BLaER1 (cell line): ENCODE results near the gene COPS3.

Experiments
- H3K27ac ChIP-seq: shearing (Covaris generic); formaldehyde crosslinking; 2 replicates; pipeline ENCODE4 v1.8.1; 2022
- H3K27me3 ChIP-seq: shearing (Covaris generic); formaldehyde crosslinking; 2 replicates; pipeline ENCODE4 v1.8.1; 2022
- H3K36me3 ChIP-seq: shearing (Covaris generic); formaldehyde crosslinking; 2 replicates; pipeline ENCODE4 v1.8.1; 2022
- H3K4me1 ChIP-seq: shearing (Covaris generic); formaldehyde crosslinking; 2 replicates; pipeline ENCODE4 v1.8.1; 2022
- H3K4me2 ChIP-seq: shearing (Covaris generic); formaldehyde crosslinking; 2 replicates; pipeline ENCODE4 v1.8.1; 2022
- H3K4me3 ChIP-seq: shearing (Covaris generic); formaldehyde crosslinking; 2 replicates; pipeline ENCODE4 v1.8.1; 2022
- H3K9ac ChIP-seq: shearing (Covaris generic); formaldehyde crosslinking; 2 replicates; pipeline ENCODE4 v1.8.1; 2022
- H3K9me3 ChIP-seq: shearing (Covaris generic); formaldehyde crosslinking; 2 replicates; pipeline ENCODE4 v1.8.1; 2022
- H4K20me1 ChIP-seq: shearing (Covaris generic); formaldehyde crosslinking; 2 replicates; pipeline ENCODE4 v1.8.1; 2022
- Cebpa-rat ChIP-seq: shearing (Covaris generic); IDR thresholded peaks from 2 replicates; pipeline ENCODE4 v1.8.1; 2022

The COPS3 gene

DNA sequence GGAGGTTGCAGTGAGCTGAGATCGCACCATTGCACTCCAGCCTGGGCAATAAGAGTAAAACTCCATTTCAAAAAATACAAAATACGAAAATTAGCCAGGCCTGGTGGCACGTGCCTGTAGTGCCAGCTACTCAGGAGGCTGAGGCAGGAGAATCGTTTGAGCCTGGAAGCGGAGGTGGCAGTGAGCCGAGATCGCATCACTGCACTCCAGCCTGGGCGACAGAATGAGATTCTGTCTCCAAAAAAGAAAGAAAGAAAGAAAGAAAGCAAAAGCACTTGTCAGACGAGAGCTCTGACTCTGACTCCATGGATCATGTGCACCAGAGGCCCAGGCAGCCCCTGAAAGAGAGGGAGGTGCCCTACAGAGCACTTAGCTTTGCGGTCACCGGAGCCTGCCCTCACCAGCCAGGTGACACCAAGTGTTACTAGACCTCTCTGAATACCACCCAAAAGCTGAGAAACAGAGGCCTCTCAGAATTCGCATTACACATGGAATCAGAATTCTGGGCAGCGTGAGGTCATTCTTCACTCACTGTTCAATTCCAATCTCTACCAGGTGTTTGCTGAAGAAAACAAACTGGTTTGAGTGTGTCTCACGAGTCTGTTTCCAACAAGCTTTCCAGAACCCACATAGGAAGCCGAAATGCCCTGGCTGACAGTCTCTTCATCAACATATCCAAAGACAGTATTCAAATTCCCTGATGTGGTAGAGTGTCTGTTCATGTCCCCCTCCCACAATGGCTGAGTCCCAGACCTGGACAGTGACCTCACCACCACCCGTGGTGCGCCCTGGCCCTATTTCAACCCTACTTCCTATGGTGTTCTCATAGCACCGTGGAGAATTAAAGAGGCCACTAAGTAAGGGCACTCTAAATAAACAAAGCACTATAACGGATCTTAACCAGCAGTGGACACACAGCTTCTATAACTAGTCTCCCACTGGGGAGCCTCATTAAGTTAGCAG is 45.6 kb downstream of the COPS3 start:
- Histone ChIP-seq H3K4me2 (peak overlapping the region; percentile 93), H3K27ac (no peak overlapping the region), H3K4me3 (peak overlapping the region; percentile 91), H3K9me3 (no peaks in the 10 kb centered on the region), H3K9ac (peak overlapping the region; percentile 99), H3K36me3 (peaks cover 28% of the 10 kb centered on the region), H3K4me1 (peaks cover 38% of the 10 kb centered on the region), H4K20me1 (peaks cover 48% of the 10 kb centered on the region), H3K27me3 (no peaks in the 10 kb centered on the region)
- no peak for TF ChIP-seq Cebpa-rat

DNA sequence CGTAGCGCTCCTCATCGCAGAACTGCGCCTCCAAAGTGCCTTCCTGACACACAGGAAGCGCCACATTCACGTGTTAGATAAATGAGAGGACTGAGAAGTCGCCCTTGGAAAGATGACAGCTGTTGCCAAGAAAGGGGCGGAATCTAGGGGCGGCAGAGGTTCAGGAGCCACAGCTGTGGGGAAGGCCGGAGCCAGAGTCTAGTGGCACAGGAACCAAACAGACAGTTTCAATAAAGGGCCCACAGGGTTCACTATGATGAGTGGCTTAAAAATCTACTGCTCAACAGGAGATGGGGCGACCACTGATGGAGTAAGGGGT is 48.8 kb downstream of the COPS3 start:
- no peak overlapping the region for H3K9ac ChIP-seq
- no peaks in the 10 kb centered on the region for H3K9me3 ChIP-seq
- peaks cover 30% of the 10 kb centered on the region for H3K4me1 ChIP-seq
- H3K4me2 ChIP-seq, result no peak overlapping the region
- peaks cover 61% of the 10 kb centered on the region for H3K36me3 ChIP-seq
- no peak for TF ChIP-seq Cebpa-rat
- peaks cover 48% of the 10 kb centered on the region for H4K20me1 ChIP-seq
- H3K27ac ChIP-seq, result no peak overlapping the region
- H3K27me3 ChIP-seq, result no peaks in the 10 kb centered on the region
- no peak overlapping the region for H3K4me3 ChIP-seq

DNA sequence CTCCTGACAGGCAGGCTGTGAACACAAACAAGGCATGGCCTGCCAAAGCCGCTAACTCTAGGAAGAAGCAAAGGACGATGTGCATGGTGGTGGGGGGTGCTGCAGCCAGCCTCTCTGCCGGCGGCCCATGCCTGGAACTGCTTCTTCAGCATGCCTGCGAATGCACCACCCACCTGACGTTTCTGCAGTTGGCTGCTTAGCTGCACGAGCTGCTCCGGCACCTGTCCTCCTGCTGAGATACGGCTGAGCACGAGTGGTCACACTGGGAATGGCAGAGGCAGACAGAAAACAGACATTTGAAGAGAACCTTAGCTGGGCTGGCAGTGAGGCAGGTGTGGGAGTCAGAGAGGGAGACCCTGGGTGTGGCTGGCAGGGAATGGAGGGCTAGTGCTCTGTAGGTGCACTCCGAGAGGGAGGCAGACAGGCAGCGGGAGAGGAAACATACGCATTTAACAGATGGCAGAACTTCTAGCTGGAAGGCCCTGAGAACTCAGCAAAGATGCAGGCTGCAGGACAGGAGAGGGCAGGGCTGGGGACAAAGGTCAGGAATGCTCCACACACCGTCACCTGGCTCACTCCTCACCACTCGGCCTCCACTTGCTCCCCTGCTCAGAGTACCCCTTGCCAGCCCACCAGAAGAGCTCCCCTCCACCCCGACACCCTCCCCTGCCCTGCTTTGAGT is 49.3 kb downstream of the COPS3 start:
- Histone ChIP-seq H3K27ac (no peak overlapping the region), H3K36me3 (peaks cover 66% of the 10 kb centered on the region), H4K20me1 (peaks cover 51% of the 10 kb centered on the region), H3K4me2 (no peak overlapping the region), H3K27me3 (no peaks in the 10 kb centered on the region), H3K9me3 (no peaks in the 10 kb centered on the region), H3K9ac (no peak overlapping the region), H3K4me1 (peaks cover 30% of the 10 kb centered on the region), H3K4me3 (no peak overlapping the region)
- TF ChIP-seq Cebpa-rat, result no peak

GRCh38 chr17:17229416-17230384 is 51.3 kb downstream of the COPS3 start:
- Histone ChIP-seq H3K36me3 (peaks cover 86% of the 10 kb centered on the region), H3K27ac (peak overlapping the region; percentile 12; the same call in 1 of the 2 replicates), H3K4me2 (no peak overlapping the region), H3K4me1 (peaks cover 27% of the 10 kb centered on the region), H3K9ac (no peak overlapping the region), H3K27me3 (no peaks in the 10 kb centered on the region), H3K9me3 (no peaks in the 10 kb centered on the region), H4K20me1 (peaks cover 35% of the 10 kb centered on the region; the same call in 1 of the 2 replicates), H3K4me3 (no peak overlapping the region)
- TF ChIP-seq Cebpa-rat, result no peak

DNA sequence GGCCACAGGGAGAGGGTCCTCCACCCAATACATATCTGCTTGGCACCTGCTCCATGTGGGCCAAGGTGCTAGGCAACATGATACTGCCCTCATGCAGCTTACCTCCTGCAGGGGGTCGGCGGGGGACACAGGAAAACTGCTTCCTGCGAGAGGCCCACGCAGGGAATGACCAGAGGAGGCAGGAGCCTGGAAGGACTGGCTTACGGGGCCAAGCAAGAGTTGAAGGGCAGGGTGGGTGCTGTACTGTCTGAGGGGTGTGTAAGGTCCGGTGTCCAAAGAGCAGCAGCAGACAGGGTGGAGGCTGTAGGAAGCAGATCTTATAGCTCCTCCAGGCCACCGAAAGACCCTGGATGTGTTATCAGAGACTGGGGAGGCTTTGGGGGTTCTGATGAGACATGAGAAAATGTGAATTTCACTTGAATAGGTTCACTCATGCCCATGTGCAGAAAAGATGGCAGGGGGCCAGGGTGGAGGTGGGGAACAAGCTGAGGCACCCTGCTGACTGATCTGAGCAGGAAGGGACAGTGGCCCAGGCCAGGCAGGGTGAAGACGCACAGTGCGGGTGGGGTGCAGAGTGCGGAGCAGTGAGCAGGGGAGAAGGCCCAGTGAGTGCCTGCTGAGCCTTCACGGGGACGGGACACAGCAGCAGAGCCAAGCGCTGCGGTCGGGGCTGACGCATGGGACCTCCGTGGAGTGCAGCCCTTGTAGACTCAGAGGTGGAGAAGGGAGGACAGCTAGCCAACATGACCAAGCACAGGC is 52.3 kb downstream of the COPS3 start:
- peaks cover 34% of the 10 kb centered on the region for H3K4me1 ChIP-seq
- peaks cover 96% of the 10 kb centered on the region for H3K36me3 ChIP-seq
- TF ChIP-seq Cebpa-rat, result no peak

GRCh38 chr17:17227608-17228520 is 53.2 kb downstream of the COPS3 start:
- Histone ChIP-seq H3K4me1 (peaks cover 42% of the 10 kb centered on the region), H3K4me3 (no peak overlapping the region), H3K36me3 (peaks cover 99% of the 10 kb centered on the region), H3K9ac (no peak overlapping the region), H3K4me2 (peak overlapping the region; percentile 24; the same call in 1 of the 2 replicates), H3K27me3 (no peaks in the 10 kb centered on the region), H3K27ac (peak overlapping the region; percentile 12; the same call in 1 of the 2 replicates), H4K20me1 (peaks cover 23% of the 10 kb centered on the region; the same call in 1 of the 2 replicates), H3K9me3 (no peaks in the 10 kb centered on the region)
- TF ChIP-seq Cebpa-rat, result no peak

More for the DNA sequence above, 52.3 kb downstream of the COPS3 start:
- no peak overlapping the region for H3K4me3 ChIP-seq
- peak overlapping the region; percentile 12 for H3K27ac ChIP-seq
- H3K27me3 ChIP-seq, result no peaks in the 10 kb centered on the region
- H3K4me2 ChIP-seq, result peak overlapping the region; percentile 24; the same call in 1 of the 2 replicates
- no peak overlapping the region for H3K9ac ChIP-seq
- no peaks in the 10 kb centered on the region for H3K9me3 ChIP-seq
- peaks cover 28% of the 10 kb centered on the region; the same call in 1 of the 2 replicates for H4K20me1 ChIP-seq

DNA sequence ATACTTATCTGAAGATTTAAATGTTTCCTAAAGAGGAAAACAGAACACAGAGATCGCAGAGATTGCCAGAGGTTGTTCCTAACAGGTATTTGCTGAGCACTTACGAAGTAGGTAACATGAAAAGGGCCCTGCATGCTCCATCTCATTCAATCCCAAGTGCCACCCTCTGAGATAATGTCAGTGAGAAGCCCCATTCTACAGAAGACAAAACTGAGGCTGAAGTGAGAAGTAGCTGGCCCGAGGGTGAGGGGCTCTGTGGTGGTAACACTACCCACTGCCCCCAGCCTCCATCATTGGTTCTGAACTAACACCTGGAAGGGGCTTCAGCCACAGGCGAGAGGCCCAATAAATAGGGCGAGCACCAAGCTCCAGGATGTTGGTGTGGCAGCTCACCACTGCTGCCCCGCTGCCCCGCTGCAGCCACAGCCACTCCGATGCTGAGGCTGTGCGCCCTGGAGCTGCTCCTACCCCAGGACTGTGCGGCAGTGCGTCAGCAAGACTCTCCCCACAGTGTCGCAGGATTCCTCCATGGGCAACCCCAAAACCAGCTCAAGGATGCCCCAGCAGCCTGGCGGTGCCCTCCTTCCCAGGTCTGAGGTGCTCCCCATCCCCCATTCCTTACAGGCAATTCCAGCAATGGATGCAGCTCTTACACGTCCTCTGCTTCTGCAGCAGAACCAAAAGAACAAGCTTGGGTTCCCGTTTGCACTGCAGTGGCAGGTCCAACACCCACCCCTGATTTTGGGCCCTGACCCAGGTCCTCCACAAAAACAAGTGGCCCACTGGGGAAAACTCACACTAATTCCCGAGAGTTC is 54.4 kb downstream of the COPS3 start:
- Histone ChIP-seq H3K9ac (no peak overlapping the region), H3K36me3 (peaks cover 99% of the 10 kb centered on the region), H4K20me1 (peaks cover 11% of the 10 kb centered on the region; the same call in 1 of the 2 replicates), H3K4me3 (no peak overlapping the region), H3K9me3 (no peaks in the 10 kb centered on the region), H3K4me2 (no peak overlapping the region), H3K27ac (no peak overlapping the region), H3K27me3 (no peaks in the 10 kb centered on the region), H3K4me1 (peaks cover 49% of the 10 kb centered on the region)
- no peak for TF ChIP-seq Cebpa-rat
